ENCODE results near the gene ZNF652.
A peak's percentile ranks its signal among the peaks of the same experiment; 100 is the strongest.
"Not testable (repeated sequence)": the region's sequence is repeated elsewhere in the genome, so short reads cannot be mapped to it uniquely, and the experiment has no call there.

The ZNF652 gene

DNA sequence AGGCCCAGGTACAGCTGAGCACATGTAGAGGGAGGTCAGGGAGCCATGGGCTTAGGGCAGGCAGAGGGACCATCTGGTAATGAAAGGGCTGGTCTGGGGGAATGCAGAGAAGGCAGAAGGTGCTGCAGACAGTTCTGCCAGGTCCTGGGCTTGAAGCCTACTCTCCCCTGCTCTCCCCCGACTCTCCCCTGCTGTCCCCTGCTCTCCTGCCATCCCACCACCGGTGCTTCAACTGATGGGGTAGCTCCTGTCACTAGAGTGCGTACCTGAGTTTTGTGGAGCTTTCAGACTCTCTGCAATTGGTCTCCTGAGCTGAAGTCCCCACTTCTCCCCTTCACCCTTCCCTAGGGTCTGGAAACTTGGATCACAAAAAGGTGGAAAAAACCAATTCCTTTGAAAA lies 94.1 kb downstream of the ZNF652 start:
- DNase-seq (ENCODE audit: low spot score), result no peak
- ChIA-PET POLR2A (ENCODE audit: low non-redundant PET) (no interaction called here), CTCF (interaction anchor here (0.6 to 0.7 kb wide), 2 partner anchors 40 to 537 kb away, joined by 3 to 4 read pairs; no protein-coding TSS in a partner anchor)

DNA sequence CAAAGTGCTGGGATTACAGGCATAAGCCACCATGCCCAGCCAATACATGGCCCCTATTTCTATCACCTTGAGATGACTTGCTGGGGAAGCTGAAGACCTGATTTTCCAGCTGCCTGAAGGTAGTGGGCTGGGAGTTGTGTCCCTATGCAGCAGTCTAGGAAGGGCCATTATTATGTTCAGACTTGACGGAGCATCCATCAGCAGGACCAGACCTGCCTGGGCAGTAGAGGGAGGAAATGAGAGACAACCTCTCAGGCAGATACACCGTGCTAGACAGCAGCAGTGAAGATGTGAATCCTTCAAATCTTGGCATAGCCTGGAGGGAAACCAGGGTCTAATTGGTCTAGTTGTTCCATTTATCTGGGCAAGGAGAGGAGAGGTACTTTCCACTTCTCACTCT lies 95.8 kb downstream of the ZNF652 start:
- TF ChIP-seq, protein P1, sequence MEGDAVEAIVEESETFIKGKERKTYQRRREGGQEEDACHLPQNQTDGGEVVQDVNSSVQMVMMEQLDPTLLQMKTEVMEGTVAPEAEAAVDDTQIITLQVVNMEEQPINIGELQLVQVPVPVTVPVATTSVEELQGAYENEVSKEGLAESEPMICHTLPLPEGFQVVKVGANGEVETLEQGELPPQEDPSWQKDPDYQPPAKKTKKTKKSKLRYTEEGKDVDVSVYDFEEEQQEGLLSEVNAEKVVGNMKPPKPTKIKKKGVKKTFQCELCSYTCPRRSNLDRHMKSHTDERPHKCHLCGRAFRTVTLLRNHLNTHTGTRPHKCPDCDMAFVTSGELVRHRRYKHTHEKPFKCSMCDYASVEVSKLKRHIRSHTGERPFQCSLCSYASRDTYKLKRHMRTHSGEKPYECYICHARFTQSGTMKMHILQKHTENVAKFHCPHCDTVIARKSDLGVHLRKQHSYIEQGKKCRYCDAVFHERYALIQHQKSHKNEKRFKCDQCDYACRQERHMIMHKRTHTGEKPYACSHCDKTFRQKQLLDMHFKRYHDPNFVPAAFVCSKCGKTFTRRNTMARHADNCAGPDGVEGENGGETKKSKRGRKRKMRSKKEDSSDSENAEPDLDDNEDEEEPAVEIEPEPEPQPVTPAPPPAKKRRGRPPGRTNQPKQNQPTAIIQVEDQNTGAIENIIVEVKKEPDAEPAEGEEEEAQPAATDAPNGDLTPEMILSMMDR (conservative IDR thresholded peaks at IDR 0.05; ENCODE audit: low read depth), result no peak
- ChIA-PET POLR2A (ENCODE audit: low non-redundant PET) (no interaction called here), CTCF (no interaction called here)
- no peak overlapping the region for H3K27ac ChIP-seq
- no peak for DNase-seq (ENCODE audit: low spot score)

More for the DNA sequence above, 94.1 kb downstream of the ZNF652 start:
- TF ChIP-seq, protein P1 (conservative IDR thresholded peaks at IDR 0.05; ENCODE audit: low read depth), result no peak
- H3K27ac ChIP-seq, result no peak overlapping the region

DNA sequence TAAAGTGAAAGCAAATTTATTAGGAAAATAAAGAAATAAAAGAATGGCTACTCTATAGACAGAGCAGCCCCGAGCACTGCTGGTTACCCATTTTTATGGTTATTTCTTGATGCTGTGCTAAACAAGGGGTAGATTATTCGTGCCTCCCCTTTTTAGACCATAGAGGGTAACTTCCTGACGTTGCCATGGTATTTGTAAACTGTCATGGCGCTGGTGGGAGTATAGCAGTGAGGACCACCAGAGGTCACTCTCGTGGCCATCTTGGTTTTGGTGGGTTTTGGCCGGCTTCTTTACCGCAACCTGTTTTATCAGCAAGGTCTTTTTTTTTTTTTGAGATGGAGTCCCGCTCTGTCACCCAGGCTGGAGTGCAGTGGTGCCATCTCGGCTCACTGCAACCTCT lies 100.5 kb downstream of the ZNF652 start:
- H3K27ac ChIP-seq; CTCF ChIA-PET; DNase-seq (ENCODE audit: low spot score): not testable (repeated sequence)
- POLR2A ChIA-PET (ENCODE audit: low non-redundant PET), result interaction anchor here (0.7 kb wide), 1 partner anchor 126 kb away, joined by 4 read pairs; no protein-coding TSS in a partner anchor

DNA sequence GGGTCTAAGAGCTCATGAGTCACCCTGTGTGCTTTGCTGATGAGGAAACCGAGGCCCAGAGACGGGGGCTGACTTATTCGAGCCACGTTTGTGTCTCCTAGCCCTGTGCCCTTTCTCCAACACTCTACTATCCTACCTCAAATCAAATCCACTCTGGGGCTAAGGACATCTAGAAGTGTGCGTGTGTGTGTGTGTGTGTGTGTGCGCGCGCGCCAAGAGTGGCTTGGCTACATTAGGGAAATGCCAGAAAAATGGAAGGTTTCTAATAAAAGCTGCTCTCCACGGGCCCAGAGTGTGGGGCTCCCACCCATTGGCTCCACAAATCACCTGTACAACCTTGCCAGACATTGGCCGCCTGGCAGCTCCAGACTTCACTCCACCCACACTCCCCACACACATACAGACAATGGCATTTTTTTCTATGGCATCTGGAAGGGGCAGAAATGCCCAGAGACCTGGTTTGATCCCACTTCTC lies 101.2 kb downstream of the ZNF652 start:
- ChIA-PET CTCF (interaction anchor here (0.7 kb wide), 1 partner anchor 831 kb away, joined by 3 read pairs; no protein-coding TSS in a partner anchor), POLR2A (ENCODE audit: low non-redundant PET) (no interaction called here)
- peak overlapping the region; percentile 48 for H3K27ac ChIP-seq
- peak; percentile 59 for DNase-seq (ENCODE audit: low spot score)
- TF ChIP-seq, protein P1 (conservative IDR thresholded peaks at IDR 0.05; ENCODE audit: low read depth), result no peak

DNA sequence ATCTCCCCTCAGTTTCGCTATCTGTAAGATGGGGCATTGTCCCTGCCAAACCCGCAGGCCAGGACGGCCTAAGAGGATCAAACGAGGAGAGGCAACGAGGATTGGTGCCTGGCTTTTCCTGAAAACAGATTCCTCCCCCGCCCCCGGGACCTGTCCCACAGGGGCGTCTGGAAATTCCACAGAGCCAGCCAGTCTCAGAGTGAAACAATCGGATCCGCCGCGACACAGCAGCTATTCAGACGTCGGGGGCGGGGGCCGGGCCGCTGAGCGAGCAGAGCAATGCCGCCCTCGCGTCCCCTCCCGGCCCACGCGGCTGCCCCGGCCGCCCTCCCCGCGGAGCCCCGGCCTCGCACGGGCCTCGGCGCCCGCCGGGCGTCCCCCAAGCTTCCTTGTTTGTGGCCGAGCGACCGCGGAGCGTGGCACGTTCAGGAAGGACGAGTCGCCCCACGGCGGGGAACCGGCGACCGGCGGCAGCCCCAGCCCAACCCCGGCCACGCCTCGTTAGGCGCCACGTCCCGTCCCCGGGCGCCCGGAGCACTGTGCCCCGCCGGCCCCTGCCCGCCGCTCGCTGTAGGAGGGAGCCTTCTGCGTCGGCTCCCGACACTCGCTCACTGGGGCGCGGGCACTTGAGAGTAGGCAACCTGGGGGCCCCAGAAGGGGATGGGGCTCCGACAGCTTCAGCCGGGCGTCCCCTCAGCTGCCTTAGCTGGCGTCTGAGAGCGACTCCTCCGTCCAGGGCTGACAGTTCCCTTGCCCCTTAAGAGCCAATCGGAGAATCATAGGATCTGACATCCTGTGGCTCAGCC lies 101.8 kb downstream of the ZNF652 start:
- DNase-seq (ENCODE audit: low spot score), result peak; percentile 36
- TF ChIP-seq, protein P1 (conservative IDR thresholded peaks at IDR 0.05; ENCODE audit: low read depth), result no peak
- ChIA-PET CTCF (interaction anchor here (0.7 kb wide), 2 partner anchors 31 to 831 kb away, joined by 3 read pairs; no protein-coding TSS in a partner anchor), POLR2A (ENCODE audit: low non-redundant PET) (no interaction called here)
- H3K27ac ChIP-seq, result peak overlapping the region; percentile 48

DNA sequence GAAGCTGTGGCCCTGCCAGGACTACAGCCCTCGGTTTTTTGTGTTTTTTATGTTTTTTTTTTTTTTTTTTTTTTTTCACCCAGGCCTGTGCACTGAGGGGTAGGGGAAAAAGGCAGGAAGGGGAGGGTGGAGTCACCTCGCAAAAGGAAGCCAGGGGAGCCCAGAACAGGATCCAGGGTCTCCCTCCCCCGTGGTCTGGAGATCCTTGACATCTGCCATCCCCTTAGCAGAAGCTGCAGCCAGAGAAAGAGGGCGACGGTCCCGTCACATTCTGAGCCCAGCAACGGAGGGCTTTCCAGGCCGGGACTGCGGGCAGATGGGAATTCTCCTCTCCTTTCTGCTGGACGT lies 102.4 kb downstream of the ZNF652 start:
- CTCF ChIA-PET, result no interaction called here
- POLR2A ChIA-PET (ENCODE audit: low non-redundant PET), result no interaction called here
- no peak overlapping the region; the same call in 1 of the 2 replicates for H3K27ac ChIP-seq
- TF ChIP-seq, protein P1 (conservative IDR thresholded peaks at IDR 0.05; ENCODE audit: low read depth), result no peak
- DNase-seq (ENCODE audit: low spot score), result no peak

DNA sequence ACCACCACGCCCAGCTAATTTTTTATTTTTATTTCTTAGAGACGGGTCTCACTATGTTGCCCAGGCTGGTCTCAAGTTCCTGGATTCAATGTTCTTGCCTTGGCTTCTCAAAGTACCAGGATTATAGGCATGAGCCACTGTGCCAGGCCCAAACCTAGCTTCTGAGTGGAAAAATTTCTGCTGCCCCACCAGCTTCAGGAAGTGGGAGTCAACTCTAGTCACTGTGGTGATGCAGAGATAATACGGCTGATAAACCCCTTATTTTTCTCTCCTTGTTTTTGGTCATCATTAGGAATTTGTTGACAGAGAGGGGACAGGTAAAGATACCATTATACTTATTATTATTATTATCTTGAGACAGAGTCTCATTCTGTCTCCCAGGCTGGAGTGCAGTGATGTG lies 103.7 kb downstream of the ZNF652 start:
- POLR2A ChIA-PET (ENCODE audit: low non-redundant PET), result interaction anchor here (0.5 to 0.7 kb wide), 2 partner anchors 9 to 198 kb away, joined by 3 to 4 read pairs; no protein-coding TSS in a partner anchor
- DNase-seq (ENCODE audit: low spot score), result no peak
- CTCF ChIA-PET, result no interaction called here
- no peak overlapping the region for H3K27ac ChIP-seq
- TF ChIP-seq, protein P1 (conservative IDR thresholded peaks at IDR 0.05; ENCODE audit: low read depth), result no peak

Data from RWPE1 (cell line).